Upper lobe of left lung (tissue), 6 donors: Measurements from ENCODE around the gene ADAMTS2. TPM values are rescaled to one million over a fixed set of nuclear protein-coding genes. Genes with fewer than 3 reads are reported as not detected.

ENCODE experiments used
- ATAC-seq, 2 donors: fragments of 200-7000 bp; cut with Tn5 transposase; one replicate each; pipeline ENCODE4 v1.9.1; 2022; ENCODE audit warnings: mild to moderate bottlenecking in 2 of 2, moderate library complexity in 2 of 2; ENCODE audit not compliant: low FRiP score in 2 of 2
- DNase-seq, 2 donors: peaks; one replicate each; pipeline ENCODE4 v3.0.0-alpha.2; 2019 to 2020
- H3K27ac ChIP-seq, 4 donors: fragments of 200-600 bp; sonication (generic); one replicate each; pipeline ENCODE4 v1.5.1; 2016 to 2019
- H3K27me3 ChIP-seq, 4 donors: fragments of 200-600 bp; sonication (generic); one replicate each; pipeline ENCODE4 v1.5.1; 2017 to 2019
- H3K36me3 ChIP-seq, 4 donors: fragments of 200-600 bp; sonication (generic); one replicate each; pipeline ENCODE4 v1.5.1; 2016 to 2019
- H3K4me1 ChIP-seq, 4 donors: fragments of 200-600 bp; sonication (generic); one replicate each; pipeline ENCODE4 v1.5.1; 2018 to 2019
- H3K4me3 ChIP-seq, 4 donors: fragments of 200-600 bp; sonication (generic); one replicate each; pipeline ENCODE4 v1.5.1; 2017 to 2019; ENCODE audit warnings: mild to moderate bottlenecking in 2 of 4, moderate library complexity in 1 of 4
- H3K9me3 ChIP-seq, 4 donors: fragments of 200-600 bp; sonication (generic); one replicate each; pipeline ENCODE4 v1.5.1; 2018 to 2019
- CTCF ChIP-seq, 6 experiments: fragments of 450-650 bp in 4 of 6; fragments of 200-600 bp in 2 of 6; sonication (generic) in 2 of 6; IDR thresholded peaks; one replicate each; pipeline ENCODE4 v1.5.1; 2016 to 2019; ENCODE audit warnings: antibody characterized with exemption in 6 of 6
- EP300 ChIP-seq, 4 donors: sonication (generic); formaldehyde crosslinking; IDR thresholded peaks; one replicate each; pipeline ENCODE4 v1.5.1; 2017; ENCODE audit warnings: antibody characterized with exemption in 4 of 4, control low read depth in 2 of 4
- POLR2A ChIP-seq, 4 donors: fragments of 450-650 bp; IDR thresholded peaks; one replicate each; pipeline ENCODE4 v1.5.1; 2016 to 2017; ENCODE audit warnings: antibody characterized with exemption in 4 of 4, mild to moderate bottlenecking in 2 of 4
- POLR2AphosphoS5 ChIP-seq, 2 donors: sonication (generic); formaldehyde crosslinking; IDR thresholded peaks; one replicate each; pipeline ENCODE4 v1.5.1; 2017; ENCODE audit warnings: antibody characterized with exemption in 2 of 2
- WGBS, 2 donors: methylation state at CpG; one replicate each; pipeline ENCODE4 v1.1.5; 2017 to 2018; 5-methylcytosine and 5-hydroxymethylcytosine counted together
- total RNA-seq, 6 donors: library from RNA; depleted of rRNA in 4 of 6; stranded (reverse); fragments of >200 nt in 4 of 6; gene quantifications; one replicate each; pipeline versions ENCODE4 v1.1.0 to v1.2.1, GENCODE V29; 2016 to 2021
- donor health status: DM: no; HTN: no; CAD: no; lungs with moderate emphysema.
- donor health status: DM: no; HTN: yes; CAD: no; lungs with severe emphysema.

Gene ADAMTS2
- total RNA-seq, 6 donors from 2014 or later, result 10.0 to 114 (median 25.7) TPM

DNA sequence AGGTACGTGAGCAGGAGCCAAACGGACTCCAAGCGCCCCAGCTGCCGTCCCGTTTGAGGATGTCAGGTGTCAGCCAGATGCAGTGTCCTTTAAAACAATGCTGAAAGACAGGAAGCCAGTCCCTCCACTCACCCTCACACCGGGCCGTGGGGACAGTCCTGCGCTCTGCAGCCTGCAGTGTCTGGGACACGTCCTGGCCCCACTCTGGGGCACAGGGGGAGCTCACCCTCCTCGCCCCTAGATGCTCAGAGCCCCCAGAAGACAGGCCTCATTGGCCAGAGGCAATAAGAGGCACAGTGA lies 205.4 kb downstream of the ADAMTS2 start:
- H3K4me1 ChIP-seq, result no peaks in the 10 kb centered on the region
- peak in 1 of 2 donors; percentile 49 for DNase-seq
- H3K27me3 ChIP-seq, result no peaks in the 10 kb centered on the region
- 0 to 65% methylated on average over 2 to 10 of the region's 10 CpGs for whole genome bisulfite sequencing, 2 donors
- TF ChIP-seq EP300 (IDR thresholded peaks at IDR 0.05), result no peak
- TF ChIP-seq POLR2AphosphoS5 (IDR thresholded peaks at IDR 0.05), result no peak
- TF ChIP-seq CTCF (IDR thresholded peaks at IDR 0.05), result no peak
- no peak for TF ChIP-seq POLR2A (IDR thresholded peaks at IDR 0.05)
- no peak for ATAC-seq
- peaks cover 0 to 3% (median 0%) of the 10 kb centered on the region in 4 donors for H3K36me3 ChIP-seq
- no peak overlapping the region for H3K4me3 ChIP-seq
- H3K27ac ChIP-seq, result no peak overlapping the region
- H3K9me3 ChIP-seq, result no peaks in the 10 kb centered on the region

- DNase-seq (peak in 1 of 2 donors; percentile 58), ATAC-seq (peak in 1 of 2 donors; percentile 7)
- Histone ChIP-seq H3K27me3 (no peaks in the 10 kb centered on the region), H3K4me3 (no peak overlapping the region), H3K36me3 (peaks cover 0 to 3% (median 0%) of the 10 kb centered on the region in 4 donors), H3K4me1 (no peaks in the 10 kb centered on the region), H3K9me3 (no peaks in the 10 kb centered on the region), H3K27ac (no peak overlapping the region)
- TF ChIP-seq EP300 (IDR thresholded peaks at IDR 0.05) (no peak), POLR2A (IDR thresholded peaks at IDR 0.05) (no peak), POLR2AphosphoS5 (IDR thresholded peaks at IDR 0.05) (no peak), CTCF (IDR thresholded peaks at IDR 0.05) (no peak)
- 79 to 86% methylated on average over 18 to 23 of the region's 26 CpGs for WGBS, 2 donors
Measured at GRCh38 chr5:179139111-179139935, 205.9 kb downstream of the ADAMTS2 start.

GRCh38 chr5:179138568-179138925 lies 206.7 kb downstream of the ADAMTS2 start:
- no peaks in the 10 kb centered on the region for H3K9me3 ChIP-seq
- DNase-seq, result peak in 1 of 2 donors; percentile 77
- peaks cover 0 to 3% (median 0%) of the 10 kb centered on the region in 4 donors for H3K36me3 ChIP-seq
- no peak for ATAC-seq
- no peak overlapping the region for H3K27ac ChIP-seq
- H3K4me1 ChIP-seq, result no peaks in the 10 kb centered on the region
- 83 to 84% methylated on average over 22 to 23 of the region's 23 CpGs for WGBS, 2 donors
- H3K27me3 ChIP-seq, result no peaks in the 10 kb centered on the region
- TF ChIP-seq EP300 (IDR thresholded peaks at IDR 0.05), result no peak
- no peak for TF ChIP-seq POLR2AphosphoS5 (IDR thresholded peaks at IDR 0.05)
- TF ChIP-seq POLR2A (IDR thresholded peaks at IDR 0.05), result no peak
- TF ChIP-seq CTCF (IDR thresholded peaks at IDR 0.05), result no peak
- no peak overlapping the region for H3K4me3 ChIP-seq

- H3K4me3 ChIP-seq, result no peak overlapping the region
- ATAC-seq (no peak), DNase-seq (peak in 1 of 2 donors; percentile 75)
- H3K9me3 ChIP-seq, result no peaks in the 10 kb centered on the region
- no peaks in the 10 kb centered on the region for H3K27me3 ChIP-seq
- TF ChIP-seq EP300 (IDR thresholded peaks at IDR 0.05) (no peak), POLR2A (IDR thresholded peaks at IDR 0.05) (no peak), POLR2AphosphoS5 (IDR thresholded peaks at IDR 0.05) (no peak), CTCF (IDR thresholded peaks at IDR 0.05) (no peak)
- WGBS, 2 donors, result 91% methylated on average over 10 to 29 of the region's 33 CpGs
- H3K4me1 ChIP-seq, result no peaks in the 10 kb centered on the region
- peaks cover 0 to 3% (median under 1%) of the 10 kb centered on the region in 4 donors for H3K36me3 ChIP-seq
- H3K27ac ChIP-seq, result no peak overlapping the region
Measured at GRCh38 chr5:179137643-179138567, 207.4 kb downstream of the ADAMTS2 start.
